Endothelial cell of umbilical vein (primary cell): ENCODE measurements around the gene RASGRF2. TPM values are rescaled to one million over a fixed set of nuclear protein-coding genes. Genes with fewer than 3 reads are reported as not detected.

Experiments used
- BruUV-seq: library from RNA; stranded (reverse); fragments of 400-500 nt; replicated peaks from 2 replicates; lab custom pipeline; 2021; lab: Mats Ljungman, UMichigan
- CTCF ChIA-PET: fragments of 300-600, 350-600 bp; sonication (Branson Sonifier 250); formaldehyde crosslinking; loops from one replicate; lab custom pipeline; 2021; ENCODE audit warnings: antibody characterized with exemption, inconsistent platforms; lab: Charles Lee
- POLR2A ChIA-PET: fragments of 300-600, 350-600 bp; sonication (Branson Sonifier 250); formaldehyde crosslinking; loops from one replicate; lab custom pipeline; 2021; ENCODE audit warnings: antibody characterized with exemption, inconsistent platforms; lab: Charles Lee
- DNase-seq: peaks from one replicate; pipeline ENCODE4 v3.0.0-alpha.2; 2011; ENCODE audit warnings: low read depth, low spot score
- FAIRE-seq: peaks from 2 replicates; lab custom pipeline; 2011; peaks lifted over from hg19 to GRCh38; lab: Jason Lieb, UNC
- H2AFZ ChIP-seq: 2 replicates; pipeline ENCODE4 v1.6.0; 2012; ENCODE audit warnings: low read depth, low read length, control low read depth, inconsistent platforms
- H3K27ac ChIP-seq: 2 replicates; pipeline ENCODE4 v1.5.1; 2011; ENCODE audit warnings: low read depth, mild to moderate bottlenecking, control low read depth, low read length, moderate library complexity; ENCODE audit not compliant: insufficient read depth
- H3K27me3 ChIP-seq, 2 experiments: 2 replicates each; pipeline versions ENCODE4 v1.6.0 to v1.6.1; 2011; ENCODE audit warnings: low read length in 2 of 2, mixed read lengths in 1 of 2; ENCODE audit not compliant: control insufficient read depth in 2 of 2, insufficient read depth in 2 of 2
- H3K36me3 ChIP-seq, 2 experiments: 2 replicates in 1 of 2; 3 replicates in 1 of 2; pipeline ENCODE4 v1.5.1; 2011; ENCODE audit warnings: low read length in 2 of 2, mild to moderate bottlenecking in 1 of 2, moderate library complexity in 1 of 2; ENCODE audit not compliant: control insufficient read depth in 2 of 2, insufficient read depth in 2 of 2; ENCODE audit errors: extremely low read depth in 1 of 2
- H3K4me1 ChIP-seq: 3 replicates; pipeline ENCODE4 v1.5.1; 2011; ENCODE audit warnings: mild to moderate bottlenecking, low read length; ENCODE audit not compliant: control insufficient read depth, insufficient read depth; ENCODE audit errors: extremely low read depth
- H3K4me2 ChIP-seq: 2 replicates; pipeline ENCODE4 v1.6.1; 2011; ENCODE audit warnings: low read length, control low read depth, mixed read lengths; ENCODE audit not compliant: insufficient read depth
- H3K4me3 ChIP-seq, 3 experiments: fragments of 200-600 bp in 1 of 3; sonication (generic), shearing (Covaris generic) in 1 of 3; replicated peaks in 1 of 3; 2 replicates each; pipeline ENCODE4 v1.5.1; 2011 to 2016; ENCODE audit warnings: control low read depth in 3 of 3, low read length in 3 of 3, mild to moderate bottlenecking in 2 of 3, inconsistent platforms in 1 of 3, low read depth in 1 of 3, moderate library complexity in 1 of 3; ENCODE audit not compliant: insufficient read depth in 1 of 3
- H3K79me2 ChIP-seq: 2 replicates; pipeline ENCODE4 v1.6.0; 2012; ENCODE audit warnings: low read length, inconsistent platforms; ENCODE audit not compliant: control insufficient read depth, insufficient read depth
- H3K9ac ChIP-seq: replicated peaks from 2 replicates; pipeline ENCODE3; 2011; ENCODE audit warnings: low read length, control low read depth; ENCODE audit not compliant: insufficient read depth; ENCODE audit errors: extremely low read depth
- H3K9me1 ChIP-seq: replicated peaks from 3 replicates; pipeline ENCODE4 v1.6.0; 2011; ENCODE audit warnings: mild to moderate bottlenecking, low read length; ENCODE audit not compliant: control insufficient read depth, insufficient read depth; ENCODE audit errors: extremely low read depth
- H3K9me3 ChIP-seq: replicated peaks from 2 replicates; pipeline ENCODE4 v1.5.1; 2012; ENCODE audit warnings: low read length, inconsistent platforms; ENCODE audit not compliant: control insufficient read depth, insufficient read depth
- H4K20me1 ChIP-seq: replicated peaks from 2 replicates; pipeline ENCODE3; 2011; ENCODE audit warnings: mild to moderate bottlenecking, low read length; ENCODE audit not compliant: control insufficient read depth, insufficient read depth; ENCODE audit errors: extremely low read depth
- EZH2 ChIP-seq: IDR thresholded peaks from 2 replicates; pipeline ENCODE4 v1.6.1; 2012; ENCODE audit warnings: borderline replicate concordance, low read depth, mild to moderate bottlenecking, moderate library complexity, low read length, inconsistent platforms; ENCODE audit not compliant: severe bottlenecking
- FOS ChIP-seq: IDR thresholded peaks from 2 replicates; pipeline ENCODE4 v1.6.1; 2011; ENCODE audit warnings: mild to moderate bottlenecking, low read length, moderate library complexity, borderline replicate concordance; ENCODE audit not compliant: insufficient read depth
- GATA2 ChIP-seq: IDR thresholded peaks from 2 replicates; pipeline ENCODE4 v1.7.0; 2011; ENCODE audit warnings: low read depth, mild to moderate bottlenecking, moderate library complexity, mixed read lengths, low read length; ENCODE audit not compliant: insufficient read length, insufficient read depth
- JUN ChIP-seq: IDR thresholded peaks from 2 replicates; pipeline ENCODE4 v1.6.1; 2011; ENCODE audit warnings: borderline replicate concordance, low read depth; ENCODE audit not compliant: insufficient read length, insufficient read depth
- MAX ChIP-seq: IDR thresholded peaks from 2 replicates; pipeline ENCODE4 v1.6.1; 2011; ENCODE audit not compliant: insufficient read depth, insufficient read length
- MYC ChIP-seq: IDR thresholded peaks from one replicate; pipeline ENCODE4 v1.6.1; 2011; ENCODE audit warnings: mild to moderate bottlenecking, low read depth, low read length
- POLR2A ChIP-seq: IDR thresholded peaks from 2 replicates; pipeline ENCODE4 v1.6.1; 2012; ENCODE audit warnings: low read depth, mild to moderate bottlenecking, control low read depth, low read length
- POLR2AphosphoS5 ChIP-seq: IDR thresholded peaks from 2 replicates; pipeline ENCODE4 v1.6.1; 2012; ENCODE audit warnings: low read depth, mild to moderate bottlenecking, control low read depth, low read length, moderate library complexity; ENCODE audit not compliant: insufficient read depth
- dilution Hi-C: fragments of 300-500 bp; cut with MboI; formaldehyde crosslinking; loops from one replicate; pipeline ENCODE4 v1.15.0; 2019; ENCODE audit warnings: low sequenced_read_pairs; ENCODE audit not compliant: extremely low pct_ligation_motif_present
- intact Hi-C: fragments of 100-400 bp; cut with micrococcal nuclease; formaldehyde crosslinking; loops from one replicate; pipeline ENCODE4 v1.10.0; 2022
- polyA plus RNA-seq, 4 experiments: library from polyadenylated mRNA; depleted of rRNA in 3 of 4; stranded (reverse) in 3 of 4; unstranded in 1 of 4; fragments of >200 nt; gene quantifications; 2 replicates each; pipeline versions ENCODE4 v1.2.1 to v1.2.3, GENCODE V29; 2011 to 2012; ENCODE audit warnings: missing spikeins in 1 of 4
- total RNA-seq: library from RNA; stranded (reverse); gene quantifications from 2 replicates; pipeline ENCODE4 v1.2.3, GENCODE V29; 2021
- TF ChIP-seq, protein P1 (sequence below), 2 donors: IDR thresholded peaks; 1 replicate in 1 of 2; 2 replicates in 1 of 2; pipeline ENCODE4 v1.5.1; 2011; ENCODE audit warnings: low read length in 2 of 2, mild to moderate bottlenecking in 2 of 2, moderate library complexity in 2 of 2, control low read depth in 1 of 2, inconsistent platforms in 1 of 2, low read depth in 1 of 2; ENCODE audit not compliant: insufficient read depth in 1 of 2; ENCODE audit errors: extremely low read depth in 1 of 2

The RASGRF2 gene
- total and polyA plus RNA-seq, 2 donors (not counting 3 experiments of a cell fraction or from before 2014, with no cell fraction given), result 0.41 to 4.0 TPM

GRCh38 chr5:81169924-81170323, 209.8 kb downstream of the RASGRF2 start:
- CTCF ChIA-PET, result interaction anchor here (1.0 kb wide), 1 partner anchor 483 kb away, joined by 3 read pairs; no protein-coding TSS in a partner anchor
- Histone ChIP-seq H3K9me1 (no peaks in the 10 kb centered on the region), H2AFZ (no peak overlapping the region), H3K9me3 (no peaks in the 10 kb centered on the region), H3K36me3 (no peaks in the 10 kb centered on the region), H3K27me3 (peaks cover 2 to 6% of the 10 kb centered on the region in 2 experiments), H3K79me2 (no peaks in the 10 kb centered on the region), H3K27ac (no peak overlapping the region), H4K20me1 (no peaks in the 10 kb centered on the region), H3K9ac (no peak overlapping the region), H3K4me2 (no peak overlapping the region), H3K4me1 (no peaks in the 10 kb centered on the region), H3K4me3 (no peak overlapping the region)
- TF ChIP-seq POLR2AphosphoS5 (no peak), MAX (no peak), EZH2 (no peak), FOS (no peak), JUN (no peak), POLR2A (no peak), GATA2 (no peak), MYC (no peak)
- TF ChIP-seq, protein P1, sequence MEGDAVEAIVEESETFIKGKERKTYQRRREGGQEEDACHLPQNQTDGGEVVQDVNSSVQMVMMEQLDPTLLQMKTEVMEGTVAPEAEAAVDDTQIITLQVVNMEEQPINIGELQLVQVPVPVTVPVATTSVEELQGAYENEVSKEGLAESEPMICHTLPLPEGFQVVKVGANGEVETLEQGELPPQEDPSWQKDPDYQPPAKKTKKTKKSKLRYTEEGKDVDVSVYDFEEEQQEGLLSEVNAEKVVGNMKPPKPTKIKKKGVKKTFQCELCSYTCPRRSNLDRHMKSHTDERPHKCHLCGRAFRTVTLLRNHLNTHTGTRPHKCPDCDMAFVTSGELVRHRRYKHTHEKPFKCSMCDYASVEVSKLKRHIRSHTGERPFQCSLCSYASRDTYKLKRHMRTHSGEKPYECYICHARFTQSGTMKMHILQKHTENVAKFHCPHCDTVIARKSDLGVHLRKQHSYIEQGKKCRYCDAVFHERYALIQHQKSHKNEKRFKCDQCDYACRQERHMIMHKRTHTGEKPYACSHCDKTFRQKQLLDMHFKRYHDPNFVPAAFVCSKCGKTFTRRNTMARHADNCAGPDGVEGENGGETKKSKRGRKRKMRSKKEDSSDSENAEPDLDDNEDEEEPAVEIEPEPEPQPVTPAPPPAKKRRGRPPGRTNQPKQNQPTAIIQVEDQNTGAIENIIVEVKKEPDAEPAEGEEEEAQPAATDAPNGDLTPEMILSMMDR (IDR thresholded peaks at IDR 0.05; ENCODE audit: extremely low read depth in 1 of 2, insufficient read depth in 1 of 2, low read depth in 1 of 2, low read length in 2 of 2), result no peak
- intact Hi-C loops (no loop called here), dilution Hi-C loops (no loop called here)
- no TSS peak for BruUV-seq
- POLR2A ChIA-PET, result no interaction called here
- DNase-seq (no peak), FAIRE-seq (no peak)
